Sigmoid colon (tissue), 7 donors: Measurements from ENCODE around the gene CD55. TPM values are rescaled to one million over a fixed set of nuclear protein-coding genes. Genes with fewer than 3 reads are reported as not detected.

ENCODE experiments used
- DNase-seq: peaks from one replicate; pipeline ENCODE4 v3.0.0-alpha.2; 2019
- H3K27ac ChIP-seq, 4 donors: fragments of 200-600 bp; sonication (generic); one replicate each; pipeline ENCODE4 v1.5.1; 2016 to 2019; ENCODE audit warnings: mild to moderate bottlenecking in 1 of 4
- H3K27me3 ChIP-seq, 3 donors: fragments of 200-600 bp; sonication (generic); one replicate each; pipeline ENCODE4 v1.5.1; 2019; ENCODE audit warnings: mild to moderate bottlenecking in 1 of 3
- H3K36me3 ChIP-seq, 4 donors: fragments of 200-600 bp; sonication (generic); one replicate each; pipeline ENCODE4 v1.5.1; 2016 to 2019
- H3K4me1 ChIP-seq, 4 donors: fragments of 200-600 bp; sonication (generic); one replicate each; pipeline ENCODE4 v1.5.1; 2017 to 2019
- H3K4me3 ChIP-seq, 4 donors: fragments of 200-600 bp; sonication (generic); one replicate each; pipeline ENCODE4 v1.5.1; 2017 to 2019; ENCODE audit warnings: mild to moderate bottlenecking in 2 of 4, moderate library complexity in 1 of 4
- H3K9me3 ChIP-seq, 4 donors: fragments of 200-600 bp in 3 of 4; sonication (generic) in 3 of 4; one replicate each; pipeline versions ENCODE4 v1.5.1 to v1.6.1; 2013 to 2019
- CTCF ChIP-seq, 4 experiments: fragments of 450-650 bp in 3 of 4; fragments of 200-600 bp in 1 of 4; IDR thresholded peaks; one replicate each; pipeline ENCODE4 v1.5.1; 2016 to 2019; ENCODE audit warnings: antibody characterized with exemption in 4 of 4, mild to moderate bottlenecking in 3 of 4, moderate library complexity in 2 of 4
- EP300 ChIP-seq, 4 donors: sonication (generic); formaldehyde crosslinking; IDR thresholded peaks; one replicate each; pipeline ENCODE4 v1.6.1; 2017; ENCODE audit warnings: antibody characterized with exemption in 4 of 4
- POLR2A ChIP-seq, 2 donors: fragments of 450-650 bp; IDR thresholded peaks; one replicate each; pipeline ENCODE4 v1.6.1; 2016; ENCODE audit warnings: antibody characterized with exemption in 2 of 2, mild to moderate bottlenecking in 2 of 2, moderate library complexity in 2 of 2
- POLR2AphosphoS5 ChIP-seq, 4 donors: sonication (generic); formaldehyde crosslinking; IDR thresholded peaks; one replicate each; pipeline ENCODE4 v1.6.1; 2017; ENCODE audit warnings: antibody characterized with exemption in 4 of 4
- WGBS, 2 donors: extraction: QIAGEN DNeasy Blood & Tissue Kit; methylation state at CpG; one replicate each; pipeline ENCODE4 v1.1.7; 2013; 5-methylcytosine and 5-hydroxymethylcytosine counted together
- intact Hi-C: fragments of 100-400 bp; cut with DNase I; formaldehyde crosslinking; loops from one replicate; pipeline ENCODE4 v1.15.1; 2023
- polyA plus RNA-seq, 3 donors: library from polyadenylated mRNA; stranded (reverse); fragments of 200-250 nt; gene quantifications; one replicate each; pipeline ENCODE4 v1.2.3, GENCODE V29; 2013
- total RNA-seq, 4 donors: library from RNA; depleted of rRNA; stranded (reverse); fragments of >200 nt; gene quantifications; one replicate each; pipeline ENCODE4 v1.1.0, GENCODE V29; 2016
- donor health status: healthy with polysubstance abuse.
- donor health status: Bipolar disorder and iron deficiency.
- donor health status: healthy.

The CD55 gene
- total and polyA plus RNA-seq, 7 donors = 10.8 to 56.1 (median 41.5) TPM

DNA sequence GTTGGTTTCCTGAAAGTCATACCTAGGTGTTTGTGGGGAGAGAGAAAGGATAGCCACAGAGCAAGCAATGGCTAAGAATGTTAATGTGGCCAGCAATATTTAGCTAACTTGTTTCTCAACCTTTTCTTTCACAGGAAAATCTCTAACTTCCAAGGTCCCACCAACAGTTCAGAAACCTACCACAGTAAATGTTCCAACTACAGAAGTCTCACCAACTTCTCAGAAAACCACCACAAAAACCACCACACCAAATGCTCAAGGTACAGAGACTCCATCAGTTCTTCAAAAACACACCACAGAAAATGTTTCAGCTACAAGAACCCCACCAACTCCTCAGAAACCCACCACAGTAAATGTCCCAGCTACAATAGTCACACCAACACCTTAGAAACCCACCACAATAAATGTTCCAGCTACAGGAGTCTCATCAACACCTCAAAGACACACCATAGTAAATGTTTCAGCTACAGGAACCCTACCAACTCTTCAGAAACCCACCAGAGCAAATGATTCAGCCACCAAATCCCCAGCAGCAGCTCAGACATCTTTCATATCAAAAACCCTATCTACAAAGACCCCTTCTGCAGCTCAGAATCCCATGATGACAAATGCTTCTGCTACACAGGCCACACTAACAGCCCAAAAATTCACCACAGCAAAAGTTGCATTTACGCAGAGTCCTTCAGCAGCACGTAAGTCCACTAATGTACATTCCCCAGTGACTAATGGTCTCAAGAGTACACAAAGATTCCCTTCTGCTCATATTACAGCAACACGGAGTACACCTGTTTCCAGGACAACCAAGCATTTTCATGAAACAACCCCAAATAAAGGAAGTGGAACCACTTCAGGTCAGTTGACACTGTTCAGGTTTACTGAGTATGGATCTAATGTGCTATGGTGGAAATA is 15.3 kb downstream of the CD55 start:
- TF ChIP-seq POLR2A (IDR thresholded peaks at IDR 0.05) = no peak
- TF ChIP-seq EP300 (IDR thresholded peaks at IDR 0.05) = no peak
- no peak for TF ChIP-seq POLR2AphosphoS5 (IDR thresholded peaks at IDR 0.05)
- TF ChIP-seq CTCF (IDR thresholded peaks at IDR 0.05) = no peak
- H3K36me3 ChIP-seq = peaks cover 5 to 59% (median 16%) of the 10 kb centered on the region in 4 donors
- no peaks in the 10 kb centered on the region for H3K27me3 ChIP-seq
- H3K4me1 ChIP-seq = no peaks in the 10 kb centered on the region
- intact Hi-C loops = no loop called here
- WGBS, 2 donors = 37 to 41% methylated on average over 3 of the region's 3 CpGs
- no peak overlapping the region for H3K27ac ChIP-seq
- no peak overlapping the region for H3K4me3 ChIP-seq
- no peak for DNase-seq
- H3K9me3 ChIP-seq = no peaks in the 10 kb centered on the region

GRCh38 chr1:207342332-207342731 is 20.9 kb downstream of the CD55 start:
- H3K36me3 ChIP-seq = peaks cover under 1 to 36% (median 14%) of the 10 kb centered on the region in 4 donors
- no peaks in the 10 kb centered on the region for H3K4me1 ChIP-seq
- no peak overlapping the region for H3K4me3 ChIP-seq
- intact Hi-C loops = no loop called here
- TF ChIP-seq POLR2AphosphoS5 (IDR thresholded peaks at IDR 0.05) (no peak), POLR2A (IDR thresholded peaks at IDR 0.05) (no peak), CTCF (IDR thresholded peaks at IDR 0.05) (no peak)
- WGBS, 2 donors = 94 to 95% methylated on average over 1 of the region's 1 CpG
- DNase-seq = no peak
- H3K27me3 ChIP-seq = no peaks in the 10 kb centered on the region
- no peaks in the 10 kb centered on the region for H3K9me3 ChIP-seq
- H3K27ac ChIP-seq = no peak overlapping the region

GRCh38 chr1:207343675-207344074 is 22.2 kb downstream of the CD55 start:
- Histone ChIP-seq H3K27ac (no peak overlapping the region), H3K36me3 (peaks cover 0 to 36% (median 17%) of the 10 kb centered on the region in 4 donors), H3K4me1 (no peaks in the 10 kb centered on the region), H3K4me3 (no peak overlapping the region), H3K27me3 (no peaks in the 10 kb centered on the region), H3K9me3 (no peaks in the 10 kb centered on the region)
- DNase-seq = no peak
- intact Hi-C loops = no loop called here
- no peak for TF ChIP-seq EP300 (IDR thresholded peaks at IDR 0.05)

DNA sequence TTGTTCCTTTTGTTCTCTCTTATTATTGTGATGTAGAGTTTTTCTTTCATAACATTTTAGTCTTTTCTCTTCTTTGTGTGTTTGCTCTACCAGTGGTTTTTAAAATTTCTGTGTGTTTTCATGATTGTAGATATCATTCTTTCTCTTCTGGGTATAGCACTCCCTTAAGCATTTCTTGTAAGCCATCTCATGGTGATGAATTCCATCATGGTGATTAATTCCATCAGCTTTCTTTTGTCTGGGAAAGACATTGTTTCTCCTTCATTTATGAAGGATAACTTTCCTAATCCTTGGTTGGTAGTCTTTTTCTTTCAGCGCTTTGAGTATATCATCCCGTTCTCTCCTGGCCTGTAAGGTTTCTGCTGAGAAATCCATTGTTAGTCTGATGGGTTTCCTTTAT is 22.7 kb downstream of the CD55 start:
- Histone ChIP-seq H3K4me3 (no peak overlapping the region), H3K36me3 (peaks cover 0 to 35% (median 17%) of the 10 kb centered on the region in 4 donors), H3K9me3 (no peaks in the 10 kb centered on the region), H3K27ac (no peak overlapping the region), H3K27me3 (no peaks in the 10 kb centered on the region), H3K4me1 (no peaks in the 10 kb centered on the region)
- WGBS, 2 donors = 97 to 99% methylated on average over 2 of the region's 2 CpGs
- intact Hi-C loops = no loop called here
- TF ChIP-seq EP300 (IDR thresholded peaks at IDR 0.05) = no peak
- no peak for TF ChIP-seq POLR2AphosphoS5 (IDR thresholded peaks at IDR 0.05)
- TF ChIP-seq POLR2A (IDR thresholded peaks at IDR 0.05) = no peak
- no peak for TF ChIP-seq CTCF (IDR thresholded peaks at IDR 0.05)
- no peak for DNase-seq

DNA sequence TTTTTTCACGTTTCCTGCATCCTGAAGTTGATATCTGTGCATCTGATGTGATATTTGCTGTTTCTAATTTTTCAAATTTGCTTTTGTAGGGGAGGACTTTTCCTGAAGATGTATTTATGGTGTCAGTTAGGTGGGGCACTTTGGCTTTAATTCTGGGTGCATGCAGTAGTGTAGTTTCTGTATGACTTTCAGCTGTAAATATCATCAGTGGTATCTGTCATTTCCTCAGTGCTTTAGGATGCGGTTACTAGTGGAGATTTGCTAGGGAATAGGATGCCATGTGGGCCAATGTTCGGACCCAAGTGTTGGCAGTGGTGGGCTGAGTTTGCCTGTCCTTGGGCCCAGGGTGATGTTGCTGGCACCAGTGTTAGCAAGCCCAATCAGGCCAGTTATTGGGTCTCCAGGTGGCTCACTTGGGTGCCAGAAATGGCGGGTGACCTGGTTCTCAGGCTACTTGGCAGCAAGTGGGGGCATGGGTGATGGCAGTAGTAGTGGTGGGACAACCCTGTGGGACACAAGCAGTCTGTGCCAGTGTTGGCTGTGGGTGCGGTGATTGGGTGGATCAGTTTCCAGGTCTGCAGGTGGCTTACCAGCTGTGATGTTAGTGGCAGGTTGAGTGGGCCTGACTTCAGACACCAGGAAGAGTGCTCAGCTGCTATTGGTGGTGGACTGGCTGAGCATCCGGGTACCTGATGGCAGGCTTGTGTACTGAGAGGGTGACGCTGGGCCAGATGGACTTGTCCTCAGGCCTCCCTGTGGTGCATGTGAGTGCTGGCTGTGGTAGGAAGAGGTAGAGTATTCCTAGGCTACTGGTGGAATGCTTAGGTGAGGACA is 24.4 kb downstream of the CD55 start:
- 81 to 82% methylated on average over 7 of the region's 7 CpGs for WGBS, 2 donors

More for the DNA sequence above, 24.4 kb downstream of the CD55 start:
- no peaks in the 10 kb centered on the region for H3K9me3 ChIP-seq
- no peak for TF ChIP-seq POLR2AphosphoS5 (IDR thresholded peaks at IDR 0.05)
- TF ChIP-seq POLR2A (IDR thresholded peaks at IDR 0.05) = no peak
- no peak for TF ChIP-seq EP300 (IDR thresholded peaks at IDR 0.05)
- TF ChIP-seq CTCF (IDR thresholded peaks at IDR 0.05) = no peak
- H3K4me3 ChIP-seq = no peak overlapping the region
- intact Hi-C loops = no loop called here
- no peaks in the 10 kb centered on the region for H3K4me1 ChIP-seq
- no peak overlapping the region for H3K27ac ChIP-seq
- no peak for DNase-seq
- H3K27me3 ChIP-seq = no peaks in the 10 kb centered on the region
- peaks cover 0 to 19% (median 12%) of the 10 kb centered on the region in 4 donors for H3K36me3 ChIP-seq
